Measurements from ENCODE around the gene METTL26.

DNA sequence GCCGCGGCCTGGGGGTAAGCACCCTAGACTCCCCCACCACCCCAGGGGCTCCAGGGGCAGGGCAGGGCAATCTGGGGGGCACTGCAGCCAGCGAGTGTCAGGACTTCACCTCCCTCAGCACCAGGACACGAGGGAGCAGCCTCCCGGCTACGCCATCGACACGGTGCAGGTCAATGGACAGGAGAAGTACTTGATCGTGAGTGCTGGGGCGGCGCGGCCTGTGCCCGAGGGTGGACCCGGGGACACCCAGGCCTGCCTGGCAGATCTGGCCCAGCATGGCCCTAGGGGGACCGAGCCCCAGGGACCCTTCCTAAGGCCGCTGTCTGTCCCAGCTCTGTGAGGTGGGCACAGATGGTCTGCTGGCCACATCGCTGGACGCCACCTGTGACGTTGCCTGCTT lies 36.3 kb upstream of the METTL26 start:
- no peak for TF ChIP-seq POLR2AphosphoS5 (IDR thresholded peaks at IDR 0.05)
- TF ChIP-seq POLR2A (IDR thresholded peaks at IDR 0.05) = no peak
- TF ChIP-seq, protein P1, sequence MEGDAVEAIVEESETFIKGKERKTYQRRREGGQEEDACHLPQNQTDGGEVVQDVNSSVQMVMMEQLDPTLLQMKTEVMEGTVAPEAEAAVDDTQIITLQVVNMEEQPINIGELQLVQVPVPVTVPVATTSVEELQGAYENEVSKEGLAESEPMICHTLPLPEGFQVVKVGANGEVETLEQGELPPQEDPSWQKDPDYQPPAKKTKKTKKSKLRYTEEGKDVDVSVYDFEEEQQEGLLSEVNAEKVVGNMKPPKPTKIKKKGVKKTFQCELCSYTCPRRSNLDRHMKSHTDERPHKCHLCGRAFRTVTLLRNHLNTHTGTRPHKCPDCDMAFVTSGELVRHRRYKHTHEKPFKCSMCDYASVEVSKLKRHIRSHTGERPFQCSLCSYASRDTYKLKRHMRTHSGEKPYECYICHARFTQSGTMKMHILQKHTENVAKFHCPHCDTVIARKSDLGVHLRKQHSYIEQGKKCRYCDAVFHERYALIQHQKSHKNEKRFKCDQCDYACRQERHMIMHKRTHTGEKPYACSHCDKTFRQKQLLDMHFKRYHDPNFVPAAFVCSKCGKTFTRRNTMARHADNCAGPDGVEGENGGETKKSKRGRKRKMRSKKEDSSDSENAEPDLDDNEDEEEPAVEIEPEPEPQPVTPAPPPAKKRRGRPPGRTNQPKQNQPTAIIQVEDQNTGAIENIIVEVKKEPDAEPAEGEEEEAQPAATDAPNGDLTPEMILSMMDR (IDR thresholded peaks at IDR 0.05) = no peak

Measured in breast epithelium (tissue), 3 donors.